Astrocyte of the cerebellum (primary cell): Measurements from ENCODE around the gene HOXA7.

ENCODE experiments used
- DNase-seq: peaks from one replicate; pipeline ENCODE4 v3.0.0-alpha.2; 2011; ENCODE audit warnings: low read depth
- H3K4me3 ChIP-seq: 2 replicates; pipeline ENCODE4 v1.5.1; 2011; ENCODE audit warnings: mild to moderate bottlenecking, low read depth, low read length, moderate library complexity
- in situ Hi-C: cut with HindIII; loops from 2 replicates; pipeline ENCODE4 v1.10.0; 2017; ENCODE audit warnings: low sequenced_read_pairs
- TF ChIP-seq, protein P1 (sequence below): IDR thresholded peaks from 2 replicates; pipeline ENCODE4 v1.5.1; 2012; ENCODE audit warnings: low read length, low read depth, moderate library complexity, mild to moderate bottlenecking; ENCODE audit errors: missing control alignments

HOXA7 gene

DNA sequence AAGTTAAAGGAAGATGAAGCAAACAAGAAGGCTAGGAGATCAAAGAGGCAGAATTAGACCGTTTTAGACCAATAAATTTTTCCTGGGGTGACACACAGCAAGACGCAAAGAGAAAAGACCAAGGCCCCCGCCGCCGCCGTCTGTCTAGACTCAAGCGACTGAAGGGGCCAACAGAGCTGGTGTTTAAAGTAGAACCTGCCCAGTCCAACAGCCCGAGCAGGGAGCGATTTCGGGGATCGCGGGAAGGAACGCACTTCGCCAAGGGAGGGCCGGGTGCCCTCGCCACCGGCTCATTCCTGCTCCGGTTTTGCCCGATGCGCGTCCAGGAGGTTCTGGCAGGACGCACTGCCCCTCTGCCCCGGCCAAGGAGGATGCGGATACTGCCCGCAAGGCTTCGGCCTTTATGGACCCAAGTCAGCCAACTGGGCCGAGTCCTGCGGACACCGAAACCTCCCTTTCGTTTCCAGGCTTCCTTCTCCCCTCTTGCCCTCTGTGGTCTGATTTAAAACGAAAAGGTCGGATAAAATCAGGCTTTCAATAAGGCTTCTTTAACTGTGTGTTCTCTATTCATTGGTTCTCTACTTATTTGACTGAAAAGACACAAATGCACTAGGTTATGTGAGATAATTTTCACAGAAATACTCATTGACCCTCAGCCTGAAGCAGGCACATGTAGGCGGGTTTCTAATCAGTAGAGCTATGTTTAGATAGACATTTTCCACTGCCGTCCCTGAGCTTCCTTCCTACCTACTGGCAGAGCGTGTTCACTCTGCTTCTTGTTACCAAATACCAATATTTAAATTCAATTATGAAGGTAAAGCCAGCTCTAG is 2.2 kb upstream of the HOXA7 start:
- no peak overlapping the region for H3K4me3 ChIP-seq
- no peak for DNase-seq
- TF ChIP-seq, protein P1, sequence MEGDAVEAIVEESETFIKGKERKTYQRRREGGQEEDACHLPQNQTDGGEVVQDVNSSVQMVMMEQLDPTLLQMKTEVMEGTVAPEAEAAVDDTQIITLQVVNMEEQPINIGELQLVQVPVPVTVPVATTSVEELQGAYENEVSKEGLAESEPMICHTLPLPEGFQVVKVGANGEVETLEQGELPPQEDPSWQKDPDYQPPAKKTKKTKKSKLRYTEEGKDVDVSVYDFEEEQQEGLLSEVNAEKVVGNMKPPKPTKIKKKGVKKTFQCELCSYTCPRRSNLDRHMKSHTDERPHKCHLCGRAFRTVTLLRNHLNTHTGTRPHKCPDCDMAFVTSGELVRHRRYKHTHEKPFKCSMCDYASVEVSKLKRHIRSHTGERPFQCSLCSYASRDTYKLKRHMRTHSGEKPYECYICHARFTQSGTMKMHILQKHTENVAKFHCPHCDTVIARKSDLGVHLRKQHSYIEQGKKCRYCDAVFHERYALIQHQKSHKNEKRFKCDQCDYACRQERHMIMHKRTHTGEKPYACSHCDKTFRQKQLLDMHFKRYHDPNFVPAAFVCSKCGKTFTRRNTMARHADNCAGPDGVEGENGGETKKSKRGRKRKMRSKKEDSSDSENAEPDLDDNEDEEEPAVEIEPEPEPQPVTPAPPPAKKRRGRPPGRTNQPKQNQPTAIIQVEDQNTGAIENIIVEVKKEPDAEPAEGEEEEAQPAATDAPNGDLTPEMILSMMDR = no peak
- in situ Hi-C loops = loop anchor here (25.0 kb wide), 1 partner anchor 996 kb away; the partner anchor contains the start of gene NFE2L3

DNA sequence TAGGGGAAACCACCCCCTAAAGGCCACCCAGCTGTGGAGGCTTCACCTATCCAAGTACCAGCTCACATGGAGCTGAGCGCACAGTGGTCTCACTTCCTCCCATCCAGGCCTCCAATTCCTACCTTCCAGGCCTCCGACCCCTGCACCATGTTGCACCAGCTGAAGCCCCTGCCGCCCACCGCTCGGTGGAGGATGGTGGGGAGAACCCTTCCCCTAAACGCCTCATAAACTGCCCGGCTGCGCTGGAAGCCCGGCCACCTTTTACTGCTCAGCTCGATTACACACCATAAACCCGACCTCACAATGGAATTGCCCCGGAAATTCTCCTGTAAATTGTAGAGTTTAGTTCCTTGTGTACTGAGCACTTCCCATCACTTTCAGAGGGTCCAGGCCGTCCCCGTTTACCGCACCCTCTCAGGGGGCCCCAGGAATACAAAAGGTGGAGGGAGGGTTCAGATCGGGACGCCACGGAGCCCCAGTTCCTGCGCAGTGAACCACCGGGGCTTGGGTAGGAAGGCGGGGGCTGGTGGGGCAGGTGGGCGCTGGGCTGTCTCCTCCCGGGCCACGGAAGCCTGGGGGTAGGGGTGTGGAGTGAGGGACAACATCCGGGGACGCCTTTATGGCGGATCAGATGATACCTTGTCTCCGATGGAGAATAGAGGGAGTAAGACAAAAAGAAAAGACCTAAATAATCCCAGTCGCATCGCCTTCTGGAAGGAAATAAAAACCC is 1.4 kb upstream of the HOXA7 start:
- TF ChIP-seq, protein P1 = no peak
- DNase-seq = no peak
- in situ Hi-C loops = loop anchor here (25.0 kb wide), 1 partner anchor 996 kb away; the partner anchor contains the start of gene NFE2L3
- no peak overlapping the region for H3K4me3 ChIP-seq

DNA sequence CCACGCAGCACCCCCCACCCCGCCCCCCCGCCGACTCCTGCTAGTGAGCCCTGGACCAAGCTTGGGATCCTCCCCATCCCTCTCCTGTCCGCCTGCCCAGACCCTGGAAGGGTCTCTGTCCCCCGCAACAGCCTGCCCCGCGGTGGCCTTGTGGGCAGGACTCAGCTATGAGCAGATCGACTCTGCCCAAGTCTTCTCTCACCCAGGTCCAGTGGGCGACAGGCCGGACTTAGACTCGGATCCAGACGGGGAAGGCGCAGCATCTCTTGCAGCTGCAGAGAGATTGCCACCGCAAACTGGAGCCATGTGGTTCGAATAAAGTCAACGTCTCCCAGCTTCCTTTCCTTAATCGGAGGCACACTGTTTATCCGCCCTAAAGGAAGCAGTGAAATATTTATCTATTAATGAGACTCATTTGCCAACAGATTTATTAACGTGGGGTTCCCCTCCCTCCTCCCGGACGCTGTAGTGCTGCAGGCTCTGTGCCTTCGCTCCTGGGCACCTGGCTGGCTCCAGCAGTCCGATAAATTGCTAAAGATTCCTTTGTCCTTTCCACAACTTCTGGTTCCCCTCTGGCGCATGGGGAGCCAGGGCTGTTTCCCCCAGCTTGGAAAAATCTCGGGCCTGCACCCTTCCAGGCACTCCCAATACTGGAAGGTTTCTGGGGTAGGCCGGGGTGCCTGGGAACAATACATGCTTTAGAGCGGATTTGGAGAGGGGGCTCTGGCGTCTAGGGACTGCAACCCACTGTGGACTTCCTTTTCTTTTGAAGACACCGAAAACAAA is 634 bp upstream of the HOXA7 start:
- in situ Hi-C loops = loop anchor here (25.0 kb wide), 1 partner anchor 995 kb away; the partner anchor contains the start of gene NFE2L3
- H3K4me3 ChIP-seq = no peak overlapping the region
- TF ChIP-seq, protein P1 = no peak
- no peak for DNase-seq

DNA sequence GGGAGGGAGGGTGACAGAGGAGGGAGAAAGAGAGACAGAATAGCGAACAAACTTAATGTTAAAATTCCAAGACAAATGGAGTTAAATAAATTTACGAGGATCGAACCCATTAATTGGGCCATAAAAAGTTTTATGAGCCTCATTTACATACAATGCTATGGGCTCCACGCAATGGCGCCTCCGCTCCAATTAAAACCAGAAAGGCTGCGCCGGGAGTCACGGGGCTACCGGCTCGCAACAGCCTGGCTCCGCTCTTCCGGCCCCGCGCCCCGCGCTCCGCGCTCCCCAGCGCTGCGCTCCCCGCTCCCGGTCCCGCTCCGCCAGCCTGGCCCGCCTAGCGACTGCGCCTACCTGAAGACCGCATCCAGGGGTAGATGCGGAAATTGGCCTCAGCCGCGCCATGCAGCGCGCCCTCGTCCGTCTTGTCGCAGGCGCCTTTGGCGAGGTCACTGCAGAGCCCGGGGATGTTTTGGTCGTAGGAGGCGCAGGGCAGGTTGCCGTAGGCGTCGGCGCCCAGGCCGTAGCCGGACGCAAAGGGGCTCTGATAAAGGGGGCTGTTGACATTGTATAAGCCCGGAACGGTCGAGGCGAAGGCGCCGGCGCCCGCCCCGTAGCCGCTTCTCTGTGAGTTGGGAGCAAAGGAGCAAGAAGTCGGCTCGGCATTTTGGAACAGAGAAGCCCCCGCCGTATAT is 513 bp downstream of the HOXA7 start:
- no peak overlapping the region for H3K4me3 ChIP-seq
- TF ChIP-seq, protein P1 = no peak
- in situ Hi-C loops = loop anchor here (25.0 kb wide), 1 partner anchor 994 kb away; the partner anchor contains the start of gene NFE2L3
- DNase-seq = no peak

DNA sequence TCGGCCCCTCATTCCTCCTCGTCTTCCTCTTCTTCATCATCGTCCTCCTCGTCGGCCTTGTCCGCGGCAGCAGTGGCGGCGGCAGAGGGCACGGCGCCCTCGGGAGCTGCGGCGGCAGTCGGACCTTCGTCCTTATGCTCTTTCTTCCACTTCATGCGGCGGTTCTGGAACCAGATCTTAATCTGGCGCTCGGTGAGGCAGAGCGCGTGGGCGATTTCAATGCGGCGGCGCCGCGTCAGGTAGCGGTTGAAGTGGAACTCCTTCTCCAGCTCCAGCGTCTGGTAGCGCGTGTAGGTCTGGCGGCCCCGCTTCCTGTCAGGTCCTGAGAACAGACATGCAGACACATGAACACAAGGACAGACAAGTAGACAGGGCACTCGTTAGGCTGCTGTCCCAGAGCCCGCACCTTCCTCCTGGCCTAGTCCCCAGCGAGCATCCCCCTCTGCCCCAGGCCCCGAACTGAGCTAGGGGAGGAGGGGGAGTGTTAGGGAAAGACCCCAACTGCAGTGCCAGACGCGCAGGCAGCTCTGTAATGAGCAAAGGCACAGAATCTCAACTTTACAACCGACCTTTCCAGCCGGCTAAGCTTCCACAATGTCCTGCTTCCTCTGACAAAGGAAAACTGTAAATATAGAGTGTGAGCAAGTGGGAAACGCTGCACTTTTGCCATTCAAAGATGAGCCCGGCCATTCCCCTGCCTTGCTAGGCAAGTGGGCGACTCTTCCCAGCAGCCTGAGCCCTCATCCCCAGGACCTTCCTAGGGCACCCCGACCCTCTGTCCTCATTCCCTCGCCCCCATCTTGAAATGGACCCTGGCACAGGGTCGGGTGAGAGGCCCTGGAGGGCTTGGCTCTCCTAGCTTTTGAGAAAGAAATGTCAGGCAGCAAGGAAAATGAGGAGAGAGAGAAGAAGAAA is 1.3 kb downstream of the HOXA7 start:
- H3K4me3 ChIP-seq = no peak overlapping the region
- in situ Hi-C loops = loop anchor here (25.0 kb wide), 1 partner anchor 993 kb away; the partner anchor contains the start of gene NFE2L3
- TF ChIP-seq, protein P1 = no peak
- no peak for DNase-seq
